SK-N-SH (cell line): Measurements from ENCODE around the gene OSTF1.

Source experiments
- CHD2 ChIP-seq: fragments of 150-350 bp; IDR thresholded peaks from 2 replicates; pipeline ENCODE4 v1.6.1; 2018; ENCODE audit warnings: low read length; ENCODE audit not compliant: partially characterized antibody
- POLR2AphosphoS5 ChIP-seq: IDR thresholded peaks from 2 replicates; pipeline ENCODE4 v1.6.1; 2012; ENCODE audit warnings: low read depth, low read length
- RAD21 ChIP-seq: IDR thresholded peaks from 2 replicates; pipeline ENCODE4 v1.6.1; 2012; ENCODE audit warnings: mild to moderate bottlenecking, low read length
- RFX5 ChIP-seq: IDR thresholded peaks from 2 replicates; pipeline ENCODE4 v1.6.1; 2012; ENCODE audit warnings: mild to moderate bottlenecking, improper control_type of control experiment, low read length
- TAF1 ChIP-seq: IDR thresholded peaks from 2 replicates; pipeline ENCODE4 v1.6.1; 2012; ENCODE audit warnings: low read depth, mild to moderate bottlenecking, low read length, moderate library complexity, borderline replicate concordance
- YY1 ChIP-seq: IDR thresholded peaks from 2 replicates; pipeline ENCODE4 v1.4.0; 2012; ENCODE audit warnings: low read depth, mild to moderate bottlenecking
- TF ChIP-seq, protein P1 (sequence below): fragments of 200-600 bp; sonication (generic); IDR thresholded peaks from 2 replicates; pipeline ENCODE4 v1.6.1; 2017; ENCODE audit warnings: antibody characterized with exemption, mild to moderate bottlenecking, moderate library complexity
- TF ChIP-seq, protein P2 (sequence below): IDR thresholded peaks from 2 replicates; pipeline ENCODE4; 2012
- TF ChIP-seq, protein P3 (sequence below): IDR thresholded peaks from 2 replicates; pipeline ENCODE4 v1.4.0; 2012; ENCODE audit warnings: low read depth, borderline replicate concordance
- TF ChIP-seq, protein P4 (sequence below): IDR thresholded peaks from 2 replicates; pipeline ENCODE4 v1.6.1; 2012; ENCODE audit warnings: mild to moderate bottlenecking, low read depth, low read length, moderate library complexity

DNA sequence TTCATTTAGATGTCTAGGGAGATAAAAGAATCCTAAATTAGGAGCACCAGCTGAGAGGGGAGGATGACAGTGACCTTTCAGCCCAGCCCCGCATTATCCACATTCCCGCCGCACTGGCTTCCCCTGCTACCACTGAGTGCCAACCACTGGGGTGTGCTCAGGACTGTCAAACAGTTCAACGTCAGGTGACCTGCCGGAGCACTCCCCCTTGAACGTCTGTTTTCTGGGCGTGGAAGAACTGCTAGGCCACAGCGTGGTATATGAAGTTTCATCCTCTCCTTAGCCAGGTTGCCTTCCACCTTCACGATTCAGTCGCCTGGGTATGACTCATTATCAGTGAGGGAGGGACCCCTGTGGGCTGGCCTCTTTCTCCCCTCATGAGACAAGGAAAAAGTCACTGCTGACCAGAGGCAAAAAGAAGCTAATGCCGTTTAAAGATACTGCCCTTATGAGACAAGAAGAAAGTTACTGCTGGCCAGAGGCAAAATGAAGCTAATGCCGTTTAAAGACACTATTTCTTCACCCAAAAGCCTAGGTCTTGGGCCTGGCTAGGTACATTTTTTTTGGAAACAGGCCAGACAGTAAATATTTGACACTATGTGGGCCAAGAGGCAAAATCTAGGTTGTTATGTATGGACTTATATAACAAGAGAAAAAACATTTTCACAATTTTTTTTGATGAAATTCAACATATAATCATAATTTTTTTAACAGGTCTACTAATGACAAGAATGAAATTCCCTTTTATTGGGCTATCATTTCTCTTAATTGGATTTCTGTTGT is 4.9 kb upstream of the OSTF1 start:
- no peak for TF ChIP-seq POLR2AphosphoS5
- TF ChIP-seq, protein P1, sequence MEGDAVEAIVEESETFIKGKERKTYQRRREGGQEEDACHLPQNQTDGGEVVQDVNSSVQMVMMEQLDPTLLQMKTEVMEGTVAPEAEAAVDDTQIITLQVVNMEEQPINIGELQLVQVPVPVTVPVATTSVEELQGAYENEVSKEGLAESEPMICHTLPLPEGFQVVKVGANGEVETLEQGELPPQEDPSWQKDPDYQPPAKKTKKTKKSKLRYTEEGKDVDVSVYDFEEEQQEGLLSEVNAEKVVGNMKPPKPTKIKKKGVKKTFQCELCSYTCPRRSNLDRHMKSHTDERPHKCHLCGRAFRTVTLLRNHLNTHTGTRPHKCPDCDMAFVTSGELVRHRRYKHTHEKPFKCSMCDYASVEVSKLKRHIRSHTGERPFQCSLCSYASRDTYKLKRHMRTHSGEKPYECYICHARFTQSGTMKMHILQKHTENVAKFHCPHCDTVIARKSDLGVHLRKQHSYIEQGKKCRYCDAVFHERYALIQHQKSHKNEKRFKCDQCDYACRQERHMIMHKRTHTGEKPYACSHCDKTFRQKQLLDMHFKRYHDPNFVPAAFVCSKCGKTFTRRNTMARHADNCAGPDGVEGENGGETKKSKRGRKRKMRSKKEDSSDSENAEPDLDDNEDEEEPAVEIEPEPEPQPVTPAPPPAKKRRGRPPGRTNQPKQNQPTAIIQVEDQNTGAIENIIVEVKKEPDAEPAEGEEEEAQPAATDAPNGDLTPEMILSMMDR, result no peak
- TF ChIP-seq, protein P2, sequence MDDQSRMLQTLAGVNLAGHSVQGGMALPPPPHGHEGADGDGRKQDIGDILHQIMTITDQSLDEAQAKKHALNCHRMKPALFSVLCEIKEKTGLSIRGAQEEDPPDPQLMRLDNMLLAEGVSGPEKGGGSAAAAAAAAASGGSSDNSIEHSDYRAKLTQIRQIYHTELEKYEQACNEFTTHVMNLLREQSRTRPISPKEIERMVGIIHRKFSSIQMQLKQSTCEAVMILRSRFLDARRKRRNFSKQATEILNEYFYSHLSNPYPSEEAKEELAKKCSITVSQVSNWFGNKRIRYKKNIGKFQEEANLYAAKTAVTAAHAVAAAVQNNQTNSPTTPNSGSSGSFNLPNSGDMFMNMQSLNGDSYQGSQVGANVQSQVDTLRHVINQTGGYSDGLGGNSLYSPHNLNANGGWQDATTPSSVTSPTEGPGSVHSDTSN, result no peak
- TF ChIP-seq, protein P3, sequence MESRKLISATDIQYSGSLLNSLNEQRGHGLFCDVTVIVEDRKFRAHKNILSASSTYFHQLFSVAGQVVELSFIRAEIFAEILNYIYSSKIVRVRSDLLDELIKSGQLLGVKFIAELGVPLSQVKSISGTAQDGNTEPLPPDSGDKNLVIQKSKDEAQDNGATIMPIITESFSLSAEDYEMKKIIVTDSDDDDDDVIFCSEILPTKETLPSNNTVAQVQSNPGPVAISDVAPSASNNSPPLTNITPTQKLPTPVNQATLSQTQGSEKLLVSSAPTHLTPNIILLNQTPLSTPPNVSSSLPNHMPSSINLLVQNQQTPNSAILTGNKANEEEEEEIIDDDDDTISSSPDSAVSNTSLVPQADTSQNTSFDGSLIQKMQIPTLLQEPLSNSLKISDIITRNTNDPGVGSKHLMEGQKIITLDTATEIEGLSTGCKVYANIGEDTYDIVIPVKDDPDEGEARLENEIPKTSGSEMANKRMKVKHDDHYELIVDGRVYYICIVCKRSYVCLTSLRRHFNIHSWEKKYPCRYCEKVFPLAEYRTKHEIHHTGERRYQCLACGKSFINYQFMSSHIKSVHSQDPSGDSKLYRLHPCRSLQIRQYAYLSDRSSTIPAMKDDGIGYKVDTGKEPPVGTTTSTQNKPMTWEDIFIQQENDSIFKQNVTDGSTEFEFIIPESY, result no peak
- TF ChIP-seq, protein P4, sequence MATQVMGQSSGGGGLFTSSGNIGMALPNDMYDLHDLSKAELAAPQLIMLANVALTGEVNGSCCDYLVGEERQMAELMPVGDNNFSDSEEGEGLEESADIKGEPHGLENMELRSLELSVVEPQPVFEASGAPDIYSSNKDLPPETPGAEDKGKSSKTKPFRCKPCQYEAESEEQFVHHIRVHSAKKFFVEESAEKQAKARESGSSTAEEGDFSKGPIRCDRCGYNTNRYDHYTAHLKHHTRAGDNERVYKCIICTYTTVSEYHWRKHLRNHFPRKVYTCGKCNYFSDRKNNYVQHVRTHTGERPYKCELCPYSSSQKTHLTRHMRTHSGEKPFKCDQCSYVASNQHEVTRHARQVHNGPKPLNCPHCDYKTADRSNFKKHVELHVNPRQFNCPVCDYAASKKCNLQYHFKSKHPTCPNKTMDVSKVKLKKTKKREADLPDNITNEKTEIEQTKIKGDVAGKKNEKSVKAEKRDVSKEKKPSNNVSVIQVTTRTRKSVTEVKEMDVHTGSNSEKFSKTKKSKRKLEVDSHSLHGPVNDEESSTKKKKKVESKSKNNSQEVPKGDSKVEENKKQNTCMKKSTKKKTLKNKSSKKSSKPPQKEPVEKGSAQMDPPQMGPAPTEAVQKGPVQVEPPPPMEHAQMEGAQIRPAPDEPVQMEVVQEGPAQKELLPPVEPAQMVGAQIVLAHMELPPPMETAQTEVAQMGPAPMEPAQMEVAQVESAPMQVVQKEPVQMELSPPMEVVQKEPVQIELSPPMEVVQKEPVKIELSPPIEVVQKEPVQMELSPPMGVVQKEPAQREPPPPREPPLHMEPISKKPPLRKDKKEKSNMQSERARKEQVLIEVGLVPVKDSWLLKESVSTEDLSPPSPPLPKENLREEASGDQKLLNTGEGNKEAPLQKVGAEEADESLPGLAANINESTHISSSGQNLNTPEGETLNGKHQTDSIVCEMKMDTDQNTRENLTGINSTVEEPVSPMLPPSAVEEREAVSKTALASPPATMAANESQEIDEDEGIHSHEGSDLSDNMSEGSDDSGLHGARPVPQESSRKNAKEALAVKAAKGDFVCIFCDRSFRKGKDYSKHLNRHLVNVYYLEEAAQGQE, result no peak
- TF ChIP-seq RAD21, result no peak
- no peak for TF ChIP-seq RFX5
- TF ChIP-seq TAF1, result no peak
- TF ChIP-seq YY1, result no peak
- TF ChIP-seq CHD2, result no peak
